Mucosa of rectum (tissue), 2 donors: Measurements from ENCODE around the gene ZNF579.

Experiments used
- H3K27ac ChIP-seq, 2 donors: one replicate each; pipeline ENCODE4 v1.7.0; 2013; ENCODE audit warnings: inconsistent platforms in 2 of 2, low read depth in 2 of 2, low read length in 2 of 2
- H3K27me3 ChIP-seq, 2 donors: one replicate each; pipeline ENCODE4 v1.7.0; 2013; ENCODE audit warnings: low read length in 2 of 2; ENCODE audit not compliant: control insufficient read depth in 2 of 2, insufficient read depth in 2 of 2
- H3K36me3 ChIP-seq, 2 donors: one replicate each; pipeline ENCODE4 v1.7.0; 2013; ENCODE audit warnings: low read length in 2 of 2; ENCODE audit not compliant: control insufficient read depth in 2 of 2, insufficient read depth in 2 of 2
- H3K4me1 ChIP-seq, 2 donors: one replicate each; pipeline ENCODE4 v1.7.0; 2013; ENCODE audit warnings: low read length in 2 of 2, mild to moderate bottlenecking in 1 of 2; ENCODE audit not compliant: control insufficient read depth in 2 of 2, insufficient read depth in 2 of 2
- H3K4me3 ChIP-seq, 2 donors: one replicate each; pipeline ENCODE4 v1.7.0; 2013; ENCODE audit warnings: low read length in 2 of 2
- H3K9ac ChIP-seq, 2 donors: one replicate each; pipeline ENCODE4 v1.7.0; 2013; ENCODE audit warnings: low read length in 2 of 2, low read depth in 1 of 2, mild to moderate bottlenecking in 1 of 2
- H3K9me3 ChIP-seq, 2 donors: one replicate each; pipeline ENCODE4 v1.7.0; 2013; ENCODE audit warnings: low read length in 2 of 2; ENCODE audit not compliant: control insufficient read depth in 2 of 2
- donor health status: healthy.
- donor health status: Normal muscosa, but diverticular disease.

ZNF579 gene

DNA sequence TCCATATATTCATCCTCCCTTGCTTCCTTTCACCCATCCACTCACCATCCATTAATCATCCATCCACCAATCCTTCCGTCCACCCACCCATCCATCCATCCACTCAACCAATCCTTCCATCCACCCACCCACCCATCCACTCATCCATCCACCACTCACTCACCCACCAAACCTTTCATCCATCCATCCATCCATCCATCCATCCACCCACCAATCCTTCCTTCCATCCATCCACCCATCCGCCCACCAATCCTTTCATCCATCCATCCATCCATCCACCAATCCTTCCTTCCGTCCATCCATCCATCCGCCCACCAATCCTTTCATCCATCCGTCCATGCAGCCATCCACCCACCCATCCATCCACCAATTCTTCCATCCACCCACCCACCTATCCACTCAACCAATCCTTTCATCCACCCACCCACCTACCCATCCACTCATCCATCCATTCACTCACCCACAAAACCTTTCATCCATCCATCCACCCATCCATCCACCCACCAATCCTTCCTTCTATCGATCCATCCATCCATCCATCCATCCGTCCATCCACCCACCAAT is 38.3 kb downstream of the ZNF579 start:
- Histone ChIP-seq H3K9me3 (no peaks in the 10 kb centered on the region), H3K9ac (no peak overlapping the region), H3K4me1 (peaks cover 0 to 2% of the 10 kb centered on the region in 2 donors), H3K4me3 (no peak overlapping the region), H3K36me3 (no peaks in the 10 kb centered on the region), H3K27ac (no peak overlapping the region), H3K27me3 (no peaks in the 10 kb centered on the region)

- Histone ChIP-seq H3K4me1 (no peaks in the 10 kb centered on the region), H3K27me3 (no peaks in the 10 kb centered on the region)
These were observed 39.6 kb downstream of the ZNF579 start for GRCh38 chr19:55541091-55541490.

DNA sequence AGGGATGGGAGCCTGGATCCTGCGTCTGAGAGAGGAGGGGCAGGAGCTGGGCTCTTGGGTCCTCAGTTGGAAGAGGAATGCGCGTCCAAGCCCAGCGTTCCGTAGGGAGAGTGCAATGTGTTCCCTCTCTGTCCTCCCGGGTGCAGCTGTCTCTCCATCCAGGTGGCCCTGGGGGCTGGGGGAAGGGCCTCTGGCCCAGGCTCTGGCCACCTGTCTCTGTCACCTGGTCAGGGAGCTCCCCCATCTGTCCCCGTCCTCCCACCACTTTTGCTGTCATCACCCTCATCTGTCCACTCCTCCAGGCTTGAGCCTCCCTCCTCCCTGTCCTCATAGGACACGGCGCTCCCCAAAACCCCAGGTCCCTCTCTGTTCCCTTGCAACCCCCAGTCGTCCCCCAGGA is 40.0 kb downstream of the ZNF579 start:
- Histone ChIP-seq H3K36me3 (no peaks in the 10 kb centered on the region), H3K4me1 (no peaks in the 10 kb centered on the region), H3K27me3 (no peaks in the 10 kb centered on the region), H3K27ac (no peak overlapping the region), H3K4me3 (no peak overlapping the region), H3K9ac (no peak overlapping the region), H3K9me3 (no peaks in the 10 kb centered on the region)

More at GRCh38 chr19:55541091-55541490, 39.6 kb downstream of the ZNF579 start:
- Histone ChIP-seq H3K4me3 (no peak overlapping the region), H3K36me3 (no peaks in the 10 kb centered on the region), H3K9ac (no peak overlapping the region), H3K9me3 (no peaks in the 10 kb centered on the region), H3K27ac (no peak overlapping the region)

DNA sequence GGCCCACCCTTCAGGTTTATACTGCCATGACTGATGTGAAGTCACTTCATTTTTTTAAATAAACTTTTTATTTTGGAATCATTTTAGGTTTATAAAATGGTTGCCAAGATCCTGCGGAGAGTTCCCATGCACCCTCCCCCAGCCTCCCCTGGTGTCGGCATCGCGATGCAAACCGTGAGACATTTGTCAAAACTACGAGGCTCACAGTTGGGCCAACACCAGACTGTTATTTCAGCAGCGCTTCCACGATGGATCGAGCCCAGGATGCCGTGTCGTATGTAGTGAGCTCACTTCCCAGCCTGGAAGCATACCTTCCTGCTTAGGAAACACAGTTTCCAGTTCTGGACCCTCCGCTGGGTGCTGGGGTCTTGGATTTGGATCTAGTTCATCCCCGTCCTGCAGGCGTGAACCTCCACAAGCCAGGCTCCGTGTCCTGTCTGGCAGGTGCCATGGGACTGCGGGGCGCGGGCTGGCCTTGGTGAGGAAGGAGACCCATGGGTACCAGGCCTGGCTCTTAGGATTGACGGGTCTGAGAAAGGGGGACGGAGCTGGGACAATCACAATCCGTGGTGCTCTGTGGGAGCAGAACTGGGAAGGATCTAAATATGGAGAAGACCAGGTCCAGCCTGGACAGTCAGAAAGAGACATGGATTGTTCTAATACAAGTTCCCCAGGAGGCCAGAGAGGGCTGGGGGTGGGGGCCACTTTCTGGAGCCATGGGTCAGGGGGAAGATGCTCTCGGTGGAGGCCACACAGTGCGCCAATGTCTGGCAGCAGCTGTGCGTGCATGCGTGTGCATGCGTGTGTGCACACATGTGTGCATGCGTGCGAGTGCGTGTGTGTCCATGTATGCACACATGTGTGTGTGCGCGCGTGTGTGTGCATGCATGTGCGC is 41.3 kb downstream of the ZNF579 start:
- H3K36me3 ChIP-seq = no peaks in the 10 kb centered on the region
- no peak overlapping the region for H3K4me3 ChIP-seq
- no peak overlapping the region for H3K27ac ChIP-seq
- no peaks in the 10 kb centered on the region for H3K9me3 ChIP-seq
- no peak overlapping the region for H3K9ac ChIP-seq
- no peaks in the 10 kb centered on the region for H3K27me3 ChIP-seq
- no peaks in the 10 kb centered on the region for H3K4me1 ChIP-seq

DNA sequence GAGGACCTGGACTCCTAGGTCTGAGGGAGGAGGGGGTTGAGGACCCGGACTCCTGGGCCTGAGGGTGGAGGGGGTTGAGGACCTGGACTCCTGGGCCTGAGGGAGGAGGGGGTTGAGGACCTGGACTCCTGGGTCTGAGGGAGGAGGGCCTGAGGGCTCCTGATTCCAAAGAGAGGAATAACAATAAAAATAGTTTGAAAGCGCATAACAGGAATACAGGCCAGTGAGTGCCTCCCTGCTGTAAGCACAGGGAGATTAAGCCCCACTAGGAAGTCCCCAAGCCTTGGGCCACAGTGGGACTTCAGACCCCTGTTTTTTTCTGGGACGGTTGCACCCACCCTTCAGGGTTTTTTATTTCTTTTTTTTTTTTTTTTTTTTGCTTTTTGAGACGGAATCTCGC is 42.5 kb downstream of the ZNF579 start:
- H3K4me3 ChIP-seq = no peak overlapping the region
- H3K27me3 ChIP-seq = no peaks in the 10 kb centered on the region
- H3K9ac ChIP-seq = no peak overlapping the region
- H3K27ac ChIP-seq = no peak overlapping the region
- no peaks in the 10 kb centered on the region for H3K36me3 ChIP-seq
- H3K9me3 ChIP-seq = no peaks in the 10 kb centered on the region
- H3K4me1 ChIP-seq = no peaks in the 10 kb centered on the region

DNA sequence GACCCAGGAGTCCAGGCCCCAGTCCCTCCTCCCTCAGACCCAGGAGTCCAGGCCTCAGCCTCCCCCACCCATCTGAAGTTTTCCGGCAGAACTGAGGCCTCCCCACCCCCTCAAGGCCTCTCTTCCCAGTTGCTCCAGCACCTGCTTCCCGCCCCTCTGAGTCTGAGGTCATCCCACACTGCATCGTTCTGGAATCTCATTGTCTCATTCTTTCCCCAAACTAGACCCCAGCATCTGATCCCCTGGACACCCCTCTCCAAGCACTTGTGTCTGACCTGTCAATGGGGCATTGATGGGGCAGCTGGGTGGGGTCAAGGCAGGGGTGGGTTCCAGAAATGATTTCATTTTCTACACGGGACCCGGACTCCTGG is 42.9 kb downstream of the ZNF579 start:
- no peak overlapping the region for H3K27ac ChIP-seq
- H3K9ac ChIP-seq = no peak overlapping the region
- no peaks in the 10 kb centered on the region for H3K9me3 ChIP-seq
- H3K27me3 ChIP-seq = no peaks in the 10 kb centered on the region
- H3K4me1 ChIP-seq = no peaks in the 10 kb centered on the region
- H3K36me3 ChIP-seq = no peaks in the 10 kb centered on the region
- no peak overlapping the region for H3K4me3 ChIP-seq

- Histone ChIP-seq H3K4me3 (no peak within 1 kb of the TSS), H3K27me3 (no peaks in the 10 kb centered on the region), H3K4me1 (no peaks in the 10 kb centered on the region), H3K36me3 (no peaks in the 10 kb centered on the region), H3K9me3 (no peaks in the 10 kb centered on the region), H3K9ac (no peak within 1 kb of the TSS), H3K27ac (no peak within 1 kb of the TSS)
These were observed 43.5 kb downstream of the ZNF579 start, which contains the start of gene SBK2 for GRCh38 chr19:55536951-55537740. TSS of gene SBK2 (minus strand) at chr19:55537133. CDS start at chr19:55536294, 839 bp downstream.

DNA sequence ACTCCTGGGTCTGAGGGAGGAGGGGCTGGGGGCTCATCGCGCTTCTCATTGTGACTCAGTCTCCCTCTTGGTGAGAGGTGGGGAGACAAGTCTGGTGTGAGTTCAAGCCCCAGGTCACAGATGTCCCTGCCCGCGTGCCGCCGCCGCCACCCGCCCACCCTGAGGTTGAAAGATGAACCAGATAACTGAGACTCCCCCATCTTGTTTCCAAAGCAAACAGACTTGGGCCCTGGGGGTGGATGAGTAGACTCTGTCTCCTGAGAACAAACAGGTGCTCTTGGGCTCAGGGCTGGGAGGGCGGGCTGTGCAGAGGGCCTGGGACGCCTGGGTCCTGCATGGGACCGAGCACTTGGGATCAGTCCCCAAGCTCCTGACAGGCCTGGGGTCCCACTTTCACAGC is 44.3 kb downstream of the ZNF579 start:
- H3K9ac ChIP-seq = no peak overlapping the region
- no peak overlapping the region for H3K27ac ChIP-seq
- H3K27me3 ChIP-seq = no peaks in the 10 kb centered on the region
- no peaks in the 10 kb centered on the region for H3K9me3 ChIP-seq
- H3K36me3 ChIP-seq = no peaks in the 10 kb centered on the region
- H3K4me1 ChIP-seq = no peaks in the 10 kb centered on the region
- H3K4me3 ChIP-seq = no peak overlapping the region

GRCh38 chr19:55535965-55536350 is 44.7 kb downstream of the ZNF579 start:
- Histone ChIP-seq H3K4me3 (no peak overlapping the region), H3K27ac (no peak overlapping the region), H3K9ac (no peak overlapping the region), H3K9me3 (no peaks in the 10 kb centered on the region), H3K27me3 (no peaks in the 10 kb centered on the region), H3K36me3 (no peaks in the 10 kb centered on the region), H3K4me1 (no peaks in the 10 kb centered on the region)
